GM19452 (cell line): ENCODE data around the gene EIF4E3.

ENCODE experiments used
- ATAC-seq: cut with Tn5 transposase; IDR thresholded peaks from one replicate; pipeline ENCODE4 v1.9.1; 2021; ENCODE audit not compliant: unreplicated experiment

Gene EIF4E3

GRCh38 chr3:71723452-71724170, 1.6 kb downstream of the EIF4E3 start:
- ATAC-seq = no peak

- ATAC-seq = no peak
Observed at GRCh38 chr3:71722693-71723092, 2.5 kb downstream of the EIF4E3 start.

GRCh38 chr3:71721651-71722157, 3.5 kb downstream of the EIF4E3 start:
- no peak for ATAC-seq

GRCh38 chr3:71721002-71721401, 4.2 kb downstream of the EIF4E3 start:
- ATAC-seq = no peak

DNA sequence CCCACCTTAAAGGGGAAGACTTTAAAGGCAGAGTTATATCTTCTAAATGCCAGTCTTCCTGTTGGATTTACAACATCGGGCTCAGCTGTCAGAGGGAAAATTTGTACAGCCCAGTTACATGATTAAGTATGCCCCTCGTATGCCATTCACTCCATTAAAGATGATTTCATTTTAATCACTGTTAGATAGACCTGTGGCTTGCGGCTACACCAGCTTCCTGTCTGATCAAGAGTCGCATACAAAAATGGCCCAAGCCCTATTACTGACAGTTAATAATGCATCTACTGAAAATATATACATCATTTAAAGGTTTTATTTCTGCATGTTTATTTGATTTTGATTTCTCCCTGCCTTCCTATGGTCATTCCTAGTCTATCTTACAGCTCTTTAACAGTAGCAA, 7.1 kb downstream of the EIF4E3 start:
- ATAC-seq = no peak

GRCh38 chr3:71714595-71714994, 10.6 kb downstream of the EIF4E3 start:
- no peak for ATAC-seq

GRCh38 chr3:71713041-71713440, 12.2 kb downstream of the EIF4E3 start:
- no peak for ATAC-seq

- peak; percentile 78 for ATAC-seq
Observed at GRCh38 chr3:71710906-71711494, 14.2 kb downstream of the EIF4E3 start.

DNA sequence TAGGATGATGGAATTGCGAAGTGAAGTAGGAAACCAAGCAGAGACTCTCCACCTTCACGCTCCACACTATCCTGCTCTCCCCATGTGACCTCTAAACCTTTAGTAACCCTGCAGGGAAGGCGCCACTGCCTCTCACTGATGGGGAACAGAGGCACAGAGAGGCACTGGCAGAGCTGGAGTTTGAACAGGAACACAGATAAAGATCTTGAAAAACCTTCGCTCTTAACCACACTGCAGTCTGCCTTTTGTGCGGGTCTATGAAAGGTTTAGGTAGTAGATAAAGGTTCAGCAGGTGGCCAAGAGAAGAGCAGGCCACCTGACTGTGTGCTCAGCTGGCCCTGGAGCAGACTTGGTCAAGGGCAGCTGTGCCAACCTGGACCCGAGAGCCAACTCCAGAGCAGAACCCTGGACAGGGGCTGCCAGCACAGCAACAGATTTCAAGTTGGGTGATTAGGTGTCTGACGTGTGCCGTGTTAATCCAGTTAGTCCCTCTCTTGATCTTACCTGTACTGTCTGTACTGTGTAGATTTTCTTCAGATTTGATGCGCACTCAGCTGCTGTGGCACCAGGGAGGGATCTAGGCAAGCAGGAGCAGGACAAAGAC, 15.2 kb downstream of the EIF4E3 start:
- ATAC-seq = no peak

DNA sequence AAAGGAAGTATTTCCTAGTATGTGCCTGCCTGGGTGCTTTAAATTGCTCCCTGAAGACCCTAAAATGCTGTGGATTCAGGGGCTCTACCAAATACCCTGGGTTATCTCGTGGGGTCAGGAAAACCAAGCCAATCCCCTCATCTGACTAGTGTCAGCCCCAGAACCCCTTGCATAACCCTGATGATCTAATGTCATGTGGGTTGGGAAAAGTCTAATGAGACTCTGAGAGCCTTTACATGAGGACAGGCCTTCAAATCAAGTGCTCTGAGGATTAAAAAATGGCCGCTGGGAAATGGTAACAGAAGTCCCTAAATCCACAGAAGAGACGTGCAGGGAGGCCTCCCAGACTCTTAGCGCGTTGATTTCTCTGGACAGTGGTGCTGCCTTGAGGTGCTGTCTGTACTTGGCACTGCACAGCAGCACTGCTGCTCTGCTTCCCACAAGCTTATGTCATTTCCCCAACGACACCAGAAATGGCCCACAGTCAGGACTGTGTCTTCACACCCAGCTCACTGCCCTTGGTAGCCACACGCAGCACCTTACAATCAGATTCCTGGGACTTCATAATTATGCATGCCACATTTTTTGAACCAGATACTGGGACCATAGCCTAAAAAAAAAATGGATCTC, 16.6 kb downstream of the EIF4E3 start:
- ATAC-seq = no peak

GRCh38 chr3:71707595-71707994, 17.6 kb downstream of the EIF4E3 start:
- ATAC-seq = no peak

DNA sequence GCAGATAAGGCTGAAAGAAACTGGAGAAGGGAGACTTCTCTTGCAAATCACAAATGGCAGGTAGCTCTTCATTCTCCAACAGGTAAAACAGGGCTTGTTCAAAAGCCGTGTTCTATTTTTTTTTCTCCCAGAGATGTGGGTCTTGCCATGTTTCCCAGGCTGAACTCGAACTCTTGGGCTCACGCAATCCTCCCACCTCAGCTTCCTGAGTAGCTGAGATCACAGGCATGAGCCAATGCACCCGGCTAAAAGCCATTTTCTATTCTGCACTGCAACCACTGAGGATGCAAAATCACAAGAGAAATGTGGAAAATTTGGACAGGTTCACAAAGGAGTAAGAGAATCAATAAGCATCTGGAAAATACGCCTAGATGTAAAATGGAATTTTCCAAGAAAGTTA, 19.5 kb downstream of the EIF4E3 start:
- ATAC-seq = no peak

DNA sequence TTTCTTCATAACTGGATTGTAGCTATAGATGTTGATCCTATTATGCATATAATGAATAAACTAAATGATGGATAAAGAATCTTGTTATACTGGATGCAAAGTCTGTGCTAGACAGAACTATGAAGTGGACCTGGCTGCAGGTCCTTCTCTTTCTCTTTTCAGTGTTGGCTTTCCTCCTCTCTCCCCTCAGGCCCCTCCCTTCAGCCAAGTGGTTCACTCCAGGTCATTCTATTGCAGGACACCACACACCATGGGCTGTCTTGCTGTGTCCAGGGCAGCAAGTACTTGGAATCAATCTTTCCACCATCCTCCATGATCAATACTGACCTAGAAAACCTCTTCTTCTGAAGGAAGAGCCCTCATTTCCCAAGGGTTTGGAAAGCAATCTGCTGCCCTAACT, 20.3 kb downstream of the EIF4E3 start:
- ATAC-seq = no peak

DNA sequence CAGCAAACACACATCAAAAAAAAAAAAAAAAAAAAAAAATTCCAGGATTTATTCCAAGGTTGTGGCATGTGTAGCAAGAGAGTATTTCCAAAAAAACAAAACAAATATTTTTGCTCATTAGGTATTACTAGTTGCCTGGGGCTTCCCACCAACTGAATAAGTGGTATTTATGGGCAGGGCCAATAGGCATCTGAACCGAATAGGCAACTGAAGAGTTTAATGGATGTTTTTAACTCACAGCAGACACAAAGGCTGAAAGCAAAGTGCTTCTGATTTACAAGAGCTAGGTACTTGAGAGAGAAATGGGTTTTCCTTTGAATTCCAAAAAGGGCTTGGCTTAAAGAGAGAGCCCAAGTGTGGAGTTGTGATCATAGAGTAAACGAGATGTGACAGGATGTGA, 21.4 kb downstream of the EIF4E3 start:
- ATAC-seq = no peak

DNA sequence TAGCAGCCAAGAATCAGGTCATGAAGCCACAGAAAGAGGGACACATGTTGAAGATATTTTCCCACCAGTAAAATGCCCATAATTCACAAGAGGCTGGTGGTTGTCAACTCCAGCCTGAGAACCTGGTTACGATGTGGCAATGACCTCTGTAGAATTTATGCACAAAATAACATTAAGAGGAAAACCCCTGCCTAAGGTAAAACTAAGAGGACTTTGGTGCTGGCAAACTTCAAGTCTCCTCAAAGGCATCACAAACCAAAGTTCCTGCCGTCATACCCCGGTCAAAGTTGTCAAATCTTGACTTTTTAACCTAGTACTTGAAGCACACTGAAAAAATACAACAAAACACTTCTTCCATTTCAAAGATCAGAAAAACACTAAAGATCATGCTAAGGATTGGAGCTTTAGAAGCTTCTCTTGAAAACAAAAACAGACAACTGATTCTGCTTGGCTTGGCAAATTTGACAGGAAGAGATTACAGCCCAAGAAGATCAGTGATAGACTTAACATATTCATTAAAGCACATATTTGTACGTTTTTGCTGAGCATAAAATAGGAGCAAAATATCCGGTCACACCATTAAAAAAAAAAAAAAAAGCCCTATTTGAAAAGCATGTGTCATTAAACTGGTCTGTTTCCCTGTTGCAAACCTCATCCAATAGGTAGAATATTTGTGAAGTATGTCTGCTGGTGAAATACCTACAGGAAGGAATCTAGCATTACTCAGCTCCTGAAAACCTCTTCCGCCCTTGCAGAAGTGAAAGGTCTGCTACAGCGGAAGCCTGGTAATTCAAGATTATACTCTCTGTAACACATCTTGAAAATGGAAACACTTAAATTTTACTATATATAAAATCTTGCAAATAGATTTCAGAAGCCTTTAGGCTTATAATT, 22.8 kb downstream of the EIF4E3 start:
- ATAC-seq = no peak

- ATAC-seq = no peak
Observed at GRCh38 chr3:71701251-71701762, 23.9 kb downstream of the EIF4E3 start.

- no peak for ATAC-seq
Observed at GRCh38 chr3:71695000-71695482, 30.2 kb downstream of the EIF4E3 start.

- no peak for ATAC-seq
Observed at GRCh38 chr3:71694358-71694999, 30.7 kb downstream of the EIF4E3 start.

DNA sequence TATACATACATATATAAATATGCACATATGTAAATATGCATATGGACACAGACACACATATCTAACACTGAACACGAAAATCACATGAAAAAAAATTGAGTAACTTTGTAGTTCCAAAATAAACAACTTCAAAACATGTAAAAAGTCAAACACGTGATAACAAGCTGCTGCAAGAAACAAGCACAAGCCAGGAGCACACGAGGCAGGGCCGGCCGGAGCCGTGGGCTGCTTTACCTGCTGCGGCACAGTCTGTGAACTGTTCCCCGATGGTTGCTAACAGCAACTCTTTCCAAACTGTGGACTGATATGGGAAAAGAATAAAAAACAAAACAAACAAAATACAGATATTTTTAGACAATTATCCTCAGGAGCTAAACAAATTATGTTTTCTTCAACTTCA, 31.6 kb downstream of the EIF4E3 start:
- no peak for ATAC-seq

DNA sequence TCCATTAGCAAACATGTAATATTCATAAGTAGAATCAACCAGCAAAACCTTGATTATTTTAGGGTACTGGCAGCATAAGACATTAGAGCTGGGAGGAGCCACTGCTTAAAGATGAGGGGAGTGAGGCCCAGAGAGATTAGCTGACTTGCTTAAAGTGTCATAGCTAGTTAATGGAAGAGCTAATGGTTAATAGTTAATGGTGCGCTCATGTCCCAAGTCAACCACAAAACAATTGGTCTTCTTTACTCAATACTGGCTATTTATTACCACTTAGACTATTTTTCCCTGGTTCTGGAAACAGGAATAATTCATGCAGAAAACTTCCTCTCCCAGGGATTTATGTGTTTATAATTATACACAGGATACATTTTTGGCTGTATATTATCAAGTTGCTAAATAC, 33.1 kb downstream of the EIF4E3 start:
- no peak for ATAC-seq
